T-helper 17 cell (primary cell): Measurements from ENCODE around the gene NAV1. TPM values are rescaled to one million over a fixed set of nuclear protein-coding genes. Genes with fewer than 3 reads are reported as not detected.

Experiments used
- ATAC-seq: fragments of 150-1000 bp; cut with Tn5 transposase; 2 replicates; pipeline ENCODE4 v1.10.0; 2021; ENCODE audit warnings: mild to moderate bottlenecking, moderate library complexity
- DNase-seq, 3 donors: peaks; one replicate each; pipeline versions ENCODE4 v3.0.0 to v3.0.0-alpha.2; 2020 to 2021
- H3K9me3 ChIP-seq: one replicate; pipeline ENCODE4 v1.7.0; 2013; ENCODE audit warnings: low read length, mild to moderate bottlenecking; ENCODE audit not compliant: control insufficient read depth, poor library complexity, severe bottlenecking
- H3K27ac Mint-ChIP-seq: one replicate; pipeline ENCODE4 v1.8.0; 2022; ENCODE audit warnings: mild to moderate bottlenecking, moderate library complexity, mixed read lengths
- H3K27me3 Mint-ChIP-seq: one replicate; pipeline ENCODE4 v1.8.0; 2022; ENCODE audit warnings: mixed read lengths
- H3K36me3 Mint-ChIP-seq: one replicate; pipeline ENCODE4 v1.8.0; 2022; ENCODE audit warnings: low read depth, mixed read lengths
- H3K4me1 Mint-ChIP-seq: one replicate; pipeline ENCODE4 v1.8.0; 2022; ENCODE audit warnings: mild to moderate bottlenecking, mixed read lengths
- H3K4me3 Mint-ChIP-seq: one replicate; pipeline ENCODE4 v1.8.0; 2022; ENCODE audit warnings: mild to moderate bottlenecking, moderate library complexity, mixed read lengths
- total RNA-seq, 4 donors: library from RNA in 2 of 4; stranded (reverse) in 2 of 4; gene quantifications; one replicate each; pipeline ENCODE4 v1.2.3 and lab custom pipeline; 2022 to 2026

NAV1 gene
- total RNA-seq, 2 donors from 2014 or later: 3.8 to 3.9 TPM

- H3K27me3 Mint-ChIP-seq: no peaks in the 10 kb centered on the region
- peaks cover 19% of the 10 kb centered on the region for H3K4me1 Mint-ChIP-seq
- H3K36me3 Mint-ChIP-seq: no peaks in the 10 kb centered on the region
- H3K27ac Mint-ChIP-seq: no peak overlapping the region
- DNase-seq (no peak), ATAC-seq (no peak)
- H3K4me3 Mint-ChIP-seq: no peak overlapping the region
- H3K9me3 ChIP-seq: no peaks in the 10 kb centered on the region
Observed at GRCh38 chr1:201499795-201500669, 38.9 kb upstream of the NAV1 start.

- no peak for DNase-seq
Observed at GRCh38 chr1:201500670-201501120, 38.2 kb upstream of the NAV1 start.

GRCh38 chr1:201501144-201501543, 37.8 kb upstream of the NAV1 start:
- no peaks in the 10 kb centered on the region for H3K9me3 ChIP-seq
- Mint-ChIP-seq H3K36me3 (no peaks in the 10 kb centered on the region), H3K4me1 (peaks cover 30% of the 10 kb centered on the region), H3K27me3 (no peaks in the 10 kb centered on the region), H3K27ac (no peak overlapping the region), H3K4me3 (no peak overlapping the region)
- ATAC-seq: no peak
- no peak for DNase-seq

More at GRCh38 chr1:201500670-201501120, 38.2 kb upstream of the NAV1 start:
- Mint-ChIP-seq H3K27me3 (no peaks in the 10 kb centered on the region), H3K27ac (no peak overlapping the region), H3K4me3 (no peak overlapping the region), H3K36me3 (no peaks in the 10 kb centered on the region), H3K4me1 (peaks cover 26% of the 10 kb centered on the region)
- ATAC-seq: no peak
- H3K9me3 ChIP-seq: no peaks in the 10 kb centered on the region

- Mint-ChIP-seq H3K27ac (no peak overlapping the region), H3K4me1 (peaks cover 33% of the 10 kb centered on the region), H3K27me3 (no peaks in the 10 kb centered on the region), H3K4me3 (no peak overlapping the region), H3K36me3 (no peaks in the 10 kb centered on the region)
- H3K9me3 ChIP-seq: no peaks in the 10 kb centered on the region
- ATAC-seq: no peak
- no peak for DNase-seq
Observed at GRCh38 chr1:201501812-201502510, 37.0 kb upstream of the NAV1 start.

- H3K9me3 ChIP-seq: no peaks in the 10 kb centered on the region
- no peaks in the 10 kb centered on the region for H3K27me3 Mint-ChIP-seq
- ATAC-seq (no peak), DNase-seq (no peak)
- H3K36me3 Mint-ChIP-seq: no peaks in the 10 kb centered on the region
- peaks cover 33% of the 10 kb centered on the region for H3K4me1 Mint-ChIP-seq
- H3K27ac Mint-ChIP-seq: no peak overlapping the region
- peak overlapping the region; percentile 19 for H3K4me3 Mint-ChIP-seq
Observed at GRCh38 chr1:201502511-201502857, 36.4 kb upstream of the NAV1 start.

- no peaks in the 10 kb centered on the region for H3K36me3 Mint-ChIP-seq
- H3K27me3 Mint-ChIP-seq: no peaks in the 10 kb centered on the region
- no peak for DNase-seq
- H3K27ac Mint-ChIP-seq: no peak overlapping the region
- no peak overlapping the region for H3K4me3 Mint-ChIP-seq
- H3K4me1 Mint-ChIP-seq: peaks cover 32% of the 10 kb centered on the region
- no peak for ATAC-seq
- no peaks in the 10 kb centered on the region for H3K9me3 ChIP-seq
Observed at GRCh38 chr1:201503397-201504176, 35.3 kb upstream of the NAV1 start.

- DNase-seq (no peak), ATAC-seq (no peak)
- H3K9me3 ChIP-seq: no peaks in the 10 kb centered on the region
- Mint-ChIP-seq H3K4me1 (peaks cover 34% of the 10 kb centered on the region), H3K27me3 (no peaks in the 10 kb centered on the region), H3K36me3 (no peaks in the 10 kb centered on the region), H3K4me3 (no peak overlapping the region), H3K27ac (peak overlapping the region; percentile 80)
Observed at GRCh38 chr1:201504179-201504631, 34.7 kb upstream of the NAV1 start.

- peaks cover 3% of the 10 kb centered on the region for H3K36me3 Mint-ChIP-seq
- H3K27me3 Mint-ChIP-seq: no peaks in the 10 kb centered on the region
- peak overlapping the region; percentile 92 for H3K4me3 Mint-ChIP-seq
- H3K27ac Mint-ChIP-seq: peak overlapping the region; percentile 80
- no peaks in the 10 kb centered on the region for H3K9me3 ChIP-seq
- H3K4me1 Mint-ChIP-seq: peaks cover 36% of the 10 kb centered on the region
- ATAC-seq: no peak
- no peak for DNase-seq
Observed at GRCh38 chr1:201504799-201505502, 34.0 kb upstream of the NAV1 start.

GRCh38 chr1:201505503-201505890, 33.4 kb upstream of the NAV1 start:
- Mint-ChIP-seq H3K4me3 (peak overlapping the region; percentile 92), H3K27me3 (no peaks in the 10 kb centered on the region), H3K27ac (peak overlapping the region; percentile 80), H3K36me3 (peaks cover 4% of the 10 kb centered on the region), H3K4me1 (peaks cover 40% of the 10 kb centered on the region)
- H3K9me3 ChIP-seq: no peaks in the 10 kb centered on the region
- no peak for DNase-seq
- no peak for ATAC-seq

- Mint-ChIP-seq H3K4me1 (peaks cover 40% of the 10 kb centered on the region), H3K27ac (peak overlapping the region; percentile 80), H3K4me3 (peak overlapping the region; percentile 92), H3K36me3 (peaks cover 4% of the 10 kb centered on the region), H3K27me3 (no peaks in the 10 kb centered on the region)
- ATAC-seq (no peak), DNase-seq (no peak)
- H3K9me3 ChIP-seq: no peaks in the 10 kb centered on the region
Observed at GRCh38 chr1:201506092-201506491, 32.8 kb upstream of the NAV1 start.

- Mint-ChIP-seq H3K27ac (peak within 1 kb of the TSS; percentile 80), H3K36me3 (peaks cover 4% of the 10 kb centered on the region), H3K4me3 (peak within 1 kb of the TSS; percentile 92), H3K27me3 (no peaks in the 10 kb centered on the region), H3K4me1 (peaks cover 40% of the 10 kb centered on the region)
- peak; percentile 96 for ATAC-seq
- peak; percentile 62 to 69 (median 69) for DNase-seq
- H3K9me3 ChIP-seq: no peaks in the 10 kb centered on the region
Observed at GRCh38 chr1:201506557-201507359, 32.2 kb upstream of the NAV1 start, which contains the start of gene CSRP1. TSS of gene CSRP1 (minus strand) at chr1:201507123. CDS start at chr1:201496303, 10,820 bp downstream.

GRCh38 chr1:201507360-201507675, 31.6 kb upstream of the NAV1 start:
- Mint-ChIP-seq H3K27ac (peak overlapping the region; percentile 76), H3K4me3 (peak overlapping the region; percentile 92), H3K36me3 (peaks cover 4% of the 10 kb centered on the region), H3K4me1 (peaks cover 38% of the 10 kb centered on the region), H3K27me3 (no peaks in the 10 kb centered on the region)
- DNase-seq: no peak
- peak; percentile 7 for ATAC-seq
- H3K9me3 ChIP-seq: no peaks in the 10 kb centered on the region
